A549 (cell line): ENCODE measurements around the gene MRPS30. TPM values are rescaled to one million over a fixed set of nuclear protein-coding genes. Genes with fewer than 3 reads are reported as not detected.

ENCODE experiments used
- ATAC-seq, 2 experiments: fragments of 200-7000 bp in 1 of 2; fragments of >200 bp in 1 of 2; cut with Nextera tagmentation in 1 of 2; cut with Tn5 transposase in 1 of 2; 3 replicates each; pipeline versions ENCODE4 v1.8.0 to v1.9.1; 2018 to 2020; ENCODE audit warnings: mild to moderate bottlenecking in 1 of 2, moderate library complexity in 1 of 2
- CTCF ChIA-PET: fragments of 300-600 bp; sonication (Branson Sonifier 250); formaldehyde crosslinking; extraction: SDS; loops from one replicate; lab custom pipeline; 2021; ENCODE audit warnings: antibody characterized with exemption, inconsistent platforms; lab: Yijun Ruan, JAX
- POLR2A ChIA-PET: fragments of 350-600 bp; formaldehyde crosslinking; extraction: SDS; loops from one replicate; lab custom pipeline; 2021; ENCODE audit warnings: antibody characterized with exemption, inconsistent platforms; lab: Yijun Ruan, JAX
- DNase-seq, 2 experiments: peaks; one replicate each; pipeline versions ENCODE4 v3.0.0 to v3.0.0-alpha.2; 2011 to 2016; ENCODE audit warnings: low read depth in 1 of 2, low spot score in 1 of 2
- FAIRE-seq: peaks from 2 replicates; lab custom pipeline; 2011; peaks lifted over from hg19 to GRCh38; lab: Jason Lieb, UNC
- H3K27ac ChIP-seq, 2 experiments: fragments of >200 bp; sonication (Bioruptor Twin); formaldehyde crosslinking; 3 replicates each; pipeline ENCODE4 v1.5.1; 2016 to 2017
- H3K4me1 ChIP-seq: fragments of >200 bp; sonication (Bioruptor Twin); formaldehyde crosslinking; 3 replicates; pipeline ENCODE4 v1.6.1; 2016
- H3K4me2 ChIP-seq: fragments of >200 bp; sonication (Bioruptor Twin); formaldehyde crosslinking; 3 replicates; pipeline ENCODE4 v1.6.1; 2016
- H3K4me3 ChIP-seq: fragments of >200 bp; sonication (Bioruptor Twin); formaldehyde crosslinking; 3 replicates; pipeline ENCODE4 v1.5.1; 2016
- H3K9me3 ChIP-seq: fragments of >200 bp; sonication (Bioruptor Twin); formaldehyde crosslinking; 3 replicates; pipeline ENCODE4 v1.6.1; 2016
- BCL3 ChIP-seq: fragments of >200 bp; sonication (Bioruptor Twin); formaldehyde crosslinking; IDR thresholded peaks from 3 replicates; pipeline ENCODE4 v1.6.1; 2016
- BHLHE40 ChIP-seq: IDR thresholded peaks from 2 replicates; pipeline ENCODE4 v1.6.1; 2012; ENCODE audit warnings: low read depth, low read length, inconsistent platforms
- CEBPB ChIP-seq, 2 experiments: fragments of >200 bp in 1 of 2; sonication (Bioruptor Twin) in 1 of 2; formaldehyde crosslinking in 1 of 2; IDR thresholded peaks; 2 replicates each; pipeline ENCODE4 v1.6.1; 2012 to 2016
- CTCF ChIP-seq: fragments of >200 bp; sonication (Bioruptor Twin); formaldehyde crosslinking; IDR thresholded peaks from 3 replicates; pipeline ENCODE4 v1.5.1; 2016
- ELK1 ChIP-seq: fragments of 150-350 bp; IDR thresholded peaks from 2 replicates; pipeline ENCODE4 v1.6.1; 2014; ENCODE audit warnings: low read depth, mild to moderate bottlenecking, low read length
- HES2 ChIP-seq: fragments of >200 bp; sonication (Bioruptor Twin); formaldehyde crosslinking; IDR thresholded peaks from 2 replicates; pipeline ENCODE4 v1.6.1; 2016
- JUN ChIP-seq, 2 experiments: fragments of >200 bp; sonication (Bioruptor Twin); formaldehyde crosslinking; IDR thresholded peaks; 2 replicates in 1 of 2; 3 replicates in 1 of 2; pipeline ENCODE4 v1.6.1; 2016 to 2017
- KDM5A ChIP-seq: fragments of 200-600 bp; sonication (generic); IDR thresholded peaks from 2 replicates; pipeline ENCODE4 v1.6.1; 2016; ENCODE audit warnings: antibody characterized with exemption, mild to moderate bottlenecking
- MAX ChIP-seq: IDR thresholded peaks from 2 replicates; pipeline ENCODE4 v1.6.1; 2012
- NPAS2 ChIP-seq: fragments of 250-450 bp; sonication (Bioruptor Pico); IDR thresholded peaks from 2 replicates; pipeline ENCODE4 v1.8.0; 2022; ENCODE audit warnings: mild to moderate bottlenecking, moderate library complexity, borderline replicate concordance
- PHF8 ChIP-seq: fragments of 200-600 bp; sonication (generic); IDR thresholded peaks from 2 replicates; pipeline ENCODE4 v1.6.1; 2016; ENCODE audit warnings: low read depth, mild to moderate bottlenecking, antibody characterized with exemption, moderate library complexity, borderline replicate concordance
- POLR2A ChIP-seq: IDR thresholded peaks from 2 replicates; pipeline ENCODE4 v1.6.1; 2012; ENCODE audit warnings: mild to moderate bottlenecking, low read length
- RAD21 ChIP-seq, 2 experiments: fragments of >200 bp in 1 of 2; sonication (Bioruptor Twin) in 1 of 2; formaldehyde crosslinking in 1 of 2; IDR thresholded peaks in 1 of 2; conservative IDR thresholded peaks in 1 of 2; 2 replicates in 1 of 2; 3 replicates in 1 of 2; pipeline ENCODE4 v1.6.1; 2012 to 2018; ENCODE audit warnings: inconsistent platforms in 1 of 2
- RFX5 ChIP-seq: fragments of 450-650 bp; IDR thresholded peaks from 2 replicates; pipeline ENCODE4 v1.7.1; 2014; ENCODE audit warnings: antibody characterized with exemption, mild to moderate bottlenecking, moderate library complexity
- TP53 ChIP-seq: fragments of 250-450 bp; sonication (Bioruptor Pico); IDR thresholded peaks from 2 replicates; pipeline ENCODE4 v1.5.0; 2021; ENCODE audit warnings: mild to moderate bottlenecking, moderate library complexity
- ZFP36 ChIP-seq: fragments of 450-650 bp; IDR thresholded peaks from 2 replicates; pipeline ENCODE4 v1.6.1; 2014; ENCODE audit warnings: borderline replicate concordance; ENCODE audit not compliant: partially characterized antibody
- ZNF302 ChIP-seq: fragments of 250-450 bp; sonication (Bioruptor Pico); IDR thresholded peaks from 2 replicates; pipeline ENCODE4 v1.9.0; 2021; ENCODE audit warnings: inconsistent platforms, mild to moderate bottlenecking, moderate library complexity
- WGBS: methylation state at CpG from one replicate; pipeline ENCODE4 v1.1.6; 2017; ENCODE audit errors: missing lambda C conversion rate; 5-methylcytosine and 5-hydroxymethylcytosine counted together
- polyA minus RNA-seq: library from RNA; depleted of rRNA, polyadenylated mRNA; stranded (reverse); fragments of >200 nt; gene quantifications from 2 replicates; pipeline ENCODE4 v1.2.3, GENCODE V29; 2011; rRNA and poly(A)+ RNA removed
- polyA plus RNA-seq, 4 experiments: library from polyadenylated mRNA; depleted of rRNA in 3 of 4; stranded (reverse); fragments of >200 nt; fragmentation: RNase III in 1 of 4; extraction: RNeasy Plus Mini Kit Qiagen cat#74134 plus additional on column Dnase treatment in 1 of 4; gene quantifications; 2 replicates in 3 of 4; 3 replicates in 1 of 4; pipeline ENCODE4 v1.2.3, GENCODE V29; 2011 to 2017

Gene MRPS30
- polyA plus RNA-seq (2011; rRNA removed) (54.9 and 57.2 TPM in 2 replicates), polyA plus RNA-seq (2017; fragmentation: RNase III; extraction: RNeasy Plus Mini Kit Qiagen cat#74134 plus additional on column Dnase treatment) (31.5 to 34.5 TPM (median 31.7 TPM) in 3 replicates), polyA minus RNA-seq (36.8 and 38.2 TPM in 2 replicates)
- polyA plus RNA-seq (2012; cell fraction: cytosol; rRNA removed) = 38.5 and 43.7 TPM in 2 replicates
- 51.0 and 57.6 TPM in 2 replicates for polyA plus RNA-seq (2012; cell fraction: nucleus; rRNA removed)

GRCh38 chr5:44808435-44809214, at the start of gene MRPS30:
Gene MRPS30, plus strand, starts transcription at chr5:44808947. Its CDS starts 16 bp downstream, at chr5:44808963.
- peaks cover 12% of the 10 kb centered on the region; the same call in 1 of the 3 replicates for H3K4me1 ChIP-seq
- peak; percentile 98 to 99 for ATAC-seq
- peak within 1 kb of the TSS; percentile 74 for H3K4me2 ChIP-seq
- 5% methylated on average over 13 of the region's 47 CpGs for WGBS
- H3K9me3 ChIP-seq = no peaks in the 10 kb centered on the region
- DNase-seq = peak; percentile 84 to 99
- CTCF ChIA-PET = interaction anchor here (0.9 to 1.6 kb wide), 3 partner anchors 10 to 23 kb away, joined by 3 to 4 read pairs (median 3); no protein-coding TSS in a partner anchor
- peak within 1 kb of the TSS; percentile 89 to 90 for H3K27ac ChIP-seq
- POLR2A ChIA-PET = interaction anchor here (1.3 kb wide), 1 partner anchor 10 kb away, joined by 5 read pairs; no protein-coding TSS in a partner anchor
- peak; percentile 100 for FAIRE-seq
- peak within 1 kb of the TSS; percentile 92 for H3K4me3 ChIP-seq
- peak; percentile 81 for TF ChIP-seq BCL3
- no peak for TF ChIP-seq NPAS2
- no peak for TF ChIP-seq ELK1
- peak; percentile 63 for TF ChIP-seq CTCF
- TF ChIP-seq RFX5 = peak; percentile 75
- TF ChIP-seq RAD21 (conservative IDR thresholded peaks at IDR 0.05 in 1 of 2, IDR thresholded peaks at IDR 0.05 in 1 of 2) = peak in 1 of 2 experiments; percentile 4; a peak in 2 of 5 replicates
- TF ChIP-seq KDM5A = peak; percentile 97
- peak in 1 of 2 experiments; percentile 80; a peak in 2 of 5 replicates for TF ChIP-seq JUN (IDR thresholded peaks at IDR 0.05)
- TF ChIP-seq TP53 (CRISPR knock-in tag) = no peak
- TF ChIP-seq MAX = peak; percentile 33; the same call in 1 of the 2 replicates
- TF ChIP-seq BHLHE40 = no peak
- peak; percentile 88 for TF ChIP-seq POLR2A
- TF ChIP-seq CEBPB (IDR thresholded peaks at IDR 0.05) = peak; percentile 69 to 91; a peak in 3 of 4 replicates
- TF ChIP-seq PHF8 = peak; percentile 70
- TF ChIP-seq ZNF302 (CRISPR knock-in tag) = no peak
- TF ChIP-seq HES2 = no peak

- WGBS = 1% methylated on average over 2 of the region's 2 CpGs
- Histone ChIP-seq H3K27ac (no peak overlapping the region), H3K9me3 (no peaks in the 10 kb centered on the region), H3K4me3 (no peak overlapping the region), H3K4me2 (no peak overlapping the region), H3K4me1 (no peaks in the 10 kb centered on the region)
- CTCF ChIA-PET = interaction anchor here (0.5 to 1.1 kb wide), 2 partner anchors 1138 to 1857 kb away, joined by 3 to 4 read pairs; no protein-coding TSS in a partner anchor
- POLR2A ChIA-PET = no interaction called here
- no peak for FAIRE-seq
- no peak for TF ChIP-seq ZFP36
- no peak for ATAC-seq
- no peak for DNase-seq
These were observed 39.4 kb upstream of the MRPS30 start for GRCh38 chr5:44769200-44769876.
